Activated CD8-positive, alpha-beta memory T cell treated with anti-CD3 and anti-CD28 coated beads, Interleukin-2, amount 50 U/mL, for 1 hour (primary cell): Measurements from ENCODE around the gene DCDC2.
"Not testable (repeated sequence)": the region's sequence is repeated elsewhere in the genome, so short reads cannot be mapped to it uniquely, and the experiment has no call there.

ENCODE experiments used
- DNase-seq: peaks from one replicate; pipeline ENCODE4 v3.0.0-alpha.2; 2020; ENCODE audit errors: extremely low read depth

DCDC2 gene

DNA sequence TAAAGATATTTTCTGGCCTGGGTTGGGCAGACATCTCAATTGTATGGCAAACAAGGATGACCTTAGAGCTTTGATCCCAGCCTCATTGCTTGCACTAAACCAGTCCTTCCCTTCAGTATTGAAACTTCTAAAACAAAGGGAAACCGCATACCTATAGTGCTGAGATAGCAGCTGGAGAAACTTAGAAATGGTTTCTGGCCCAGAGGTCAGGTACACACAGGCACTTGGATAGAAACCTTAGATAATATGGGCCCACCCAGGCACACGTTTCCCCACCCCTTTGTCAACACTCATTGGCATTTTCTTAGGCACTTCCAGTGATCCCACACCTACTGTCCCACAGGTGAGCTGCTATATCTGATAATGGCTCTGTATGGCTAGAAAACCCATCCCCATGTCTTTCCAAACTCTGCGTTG, 209.7 kb downstream of the DCDC2 start:
- no peak for DNase-seq

GRCh38 chr6:24147511-24148153, 210.2 kb downstream of the DCDC2 start:
- no peak for DNase-seq

- no peak for DNase-seq
These were observed 211.0 kb downstream of the DCDC2 start for GRCh38 chr6:24146871-24147270.

GRCh38 chr6:24145690-24146131, 212.1 kb downstream of the DCDC2 start:
- no peak for DNase-seq

GRCh38 chr6:24142733-24143132, 215.1 kb downstream of the DCDC2 start:
- not testable (repeated sequence) for DNase-seq

GRCh38 chr6:24140591-24140990, 217.3 kb downstream of the DCDC2 start:
- no peak for DNase-seq

DNA sequence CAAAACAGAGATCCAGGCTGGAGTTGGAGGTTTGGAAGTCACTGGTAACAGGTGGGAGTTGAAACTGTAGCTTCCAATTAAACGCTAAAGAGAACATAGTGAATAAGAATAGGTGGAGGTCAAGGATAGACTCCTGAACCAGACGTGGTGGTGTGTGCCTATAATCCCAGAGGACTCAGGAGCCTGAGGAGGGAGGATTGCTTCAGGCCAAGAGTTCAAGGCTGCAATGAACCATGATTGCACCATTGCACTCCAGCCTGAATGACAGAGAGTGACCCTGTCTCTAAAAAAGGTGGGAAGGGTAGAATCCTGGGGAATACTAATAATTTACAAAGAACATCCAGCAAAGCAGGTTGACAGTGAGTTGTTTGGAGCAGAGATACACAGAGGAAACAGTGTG, 218.2 kb downstream of the DCDC2 start:
- DNase-seq, result no peak

DNA sequence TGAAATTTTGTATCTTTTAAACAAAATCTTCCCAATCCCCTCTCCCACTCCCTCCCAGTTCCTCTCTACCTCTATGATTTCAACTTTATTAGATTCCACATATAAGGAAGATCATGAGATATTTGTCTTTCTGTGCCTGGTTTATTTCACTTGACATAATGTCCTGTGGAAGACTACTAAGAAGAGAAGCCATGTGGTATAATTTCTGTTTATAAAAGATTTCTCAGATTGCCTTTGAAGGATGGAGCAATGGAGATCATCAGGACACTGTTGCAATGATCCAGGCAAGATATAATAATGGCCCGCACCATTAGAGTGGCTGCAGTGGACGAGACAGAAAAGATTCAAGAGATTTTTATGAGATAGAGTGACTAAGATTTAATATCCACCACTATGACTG, 218.8 kb downstream of the DCDC2 start:
- no peak for DNase-seq

DNA sequence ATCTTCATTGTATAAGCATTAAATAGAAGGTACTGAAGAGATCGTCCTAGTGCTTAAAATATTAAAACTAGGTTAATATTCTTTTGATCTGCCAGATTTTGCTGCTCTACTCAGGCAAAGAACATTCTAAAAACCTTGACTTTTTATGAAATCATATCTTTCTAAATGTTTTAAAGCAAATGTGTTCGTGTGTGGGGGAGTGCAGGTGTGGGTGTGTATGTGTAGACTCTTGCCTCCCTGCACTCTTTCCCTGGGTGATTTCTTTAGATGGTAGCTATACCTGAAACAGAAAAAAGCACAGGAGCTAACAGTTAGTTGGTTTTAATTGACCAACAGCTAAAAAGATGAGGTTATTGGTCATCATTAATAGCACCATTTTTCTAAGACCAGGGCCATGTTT, 226.1 kb downstream of the DCDC2 start:
- DNase-seq, result no peak

DNA sequence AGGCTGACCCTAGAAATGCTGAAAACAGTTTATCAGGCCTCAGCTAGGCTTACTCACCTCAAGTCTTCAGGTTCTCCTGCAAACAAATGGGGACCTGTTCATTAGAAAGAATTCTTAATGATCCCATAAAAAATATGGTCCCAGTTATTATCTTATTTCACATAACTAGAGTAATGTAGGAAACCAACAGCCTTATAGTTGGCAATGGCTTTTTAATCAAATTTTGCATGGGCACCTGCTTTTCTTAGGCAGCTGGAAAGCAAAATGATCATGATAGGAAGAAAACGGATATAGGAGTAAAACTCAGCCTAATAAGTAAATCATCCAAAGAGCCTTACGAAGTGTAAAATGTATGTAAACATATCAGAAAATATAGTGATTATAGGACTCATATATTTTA, 230.5 kb downstream of the DCDC2 start:
- no peak for DNase-seq

- no peak for DNase-seq
These were observed 231.2 kb downstream of the DCDC2 start for GRCh38 chr6:24126586-24127192.

GRCh38 chr6:24125980-24126379, 231.9 kb downstream of the DCDC2 start, which contains the start of gene NRSN1:
Gene NRSN1 (plus strand): TSS chr6:24126215. CDS start chr6:24134328, 8,113 bp downstream.
- DNase-seq, result no peak

DNA sequence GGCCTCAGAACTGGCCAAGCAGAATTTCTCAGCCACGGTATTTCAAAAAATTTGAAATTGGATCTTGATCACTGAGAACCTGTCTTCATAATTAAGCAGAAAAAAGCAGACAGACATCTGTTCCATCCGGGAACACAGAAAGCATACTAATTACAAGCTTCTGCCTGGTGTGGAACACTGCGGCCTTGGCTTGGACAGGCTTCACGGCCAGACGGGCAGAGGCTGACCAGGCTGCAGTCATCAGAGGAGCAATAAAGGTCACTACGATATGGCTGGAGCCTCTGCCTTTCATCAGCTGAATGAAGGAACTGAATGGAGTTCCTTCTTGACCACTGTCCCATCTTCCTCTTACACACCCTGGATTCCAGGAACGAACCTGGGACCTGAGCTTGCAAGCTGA, 235.7 kb downstream of the DCDC2 start:
- no peak for DNase-seq
